Measurements from ENCODE around the gene KIAA0408.
A peak's percentile ranks its signal among the peaks of the same experiment; 100 is the strongest.

Gene KIAA0408

GRCh38 chr6:127471379-127472255, 12.4 kb upstream of the KIAA0408 start:
- no peaks in the 10 kb centered on the region for H3K27me3 Mint-ChIP-seq
- no peaks in the 10 kb centered on the region for H3K4me1 Mint-ChIP-seq
- H3K27ac Mint-ChIP-seq = no peak overlapping the region
- peaks cover 0 to 5% of the 10 kb centered on the region in 2 donors for H3K9me3 Mint-ChIP-seq
- H3K4me3 Mint-ChIP-seq = no peak overlapping the region
- DNase-seq = no peak
- ATAC-seq = no peak

DNA sequence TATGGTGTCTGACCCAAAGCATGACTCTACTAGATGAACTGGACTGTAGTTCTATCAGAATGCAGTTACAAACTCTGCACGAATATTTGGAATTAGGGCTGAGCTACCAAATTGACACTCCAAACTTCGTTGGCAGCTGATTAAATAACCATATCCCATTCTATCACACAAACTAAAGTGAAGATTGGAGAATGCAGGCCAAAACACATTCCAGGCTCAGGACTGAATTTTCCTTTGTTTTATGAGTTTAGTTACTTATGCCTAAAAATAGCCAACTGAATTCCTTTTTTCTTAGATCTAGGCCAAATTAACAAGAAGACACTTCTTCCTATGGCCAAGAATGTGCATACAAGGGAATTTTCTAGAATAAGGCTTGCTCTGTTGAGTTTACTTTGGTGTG, 9.7 kb upstream of the KIAA0408 start:
- no peak overlapping the region for H3K4me3 Mint-ChIP-seq
- H3K4me1 Mint-ChIP-seq = no peaks in the 10 kb centered on the region
- H3K27ac Mint-ChIP-seq = no peak overlapping the region
- ATAC-seq (no peak), DNase-seq (no peak)
- no peaks in the 10 kb centered on the region for H3K9me3 Mint-ChIP-seq
- H3K27me3 Mint-ChIP-seq = no peaks in the 10 kb centered on the region

DNA sequence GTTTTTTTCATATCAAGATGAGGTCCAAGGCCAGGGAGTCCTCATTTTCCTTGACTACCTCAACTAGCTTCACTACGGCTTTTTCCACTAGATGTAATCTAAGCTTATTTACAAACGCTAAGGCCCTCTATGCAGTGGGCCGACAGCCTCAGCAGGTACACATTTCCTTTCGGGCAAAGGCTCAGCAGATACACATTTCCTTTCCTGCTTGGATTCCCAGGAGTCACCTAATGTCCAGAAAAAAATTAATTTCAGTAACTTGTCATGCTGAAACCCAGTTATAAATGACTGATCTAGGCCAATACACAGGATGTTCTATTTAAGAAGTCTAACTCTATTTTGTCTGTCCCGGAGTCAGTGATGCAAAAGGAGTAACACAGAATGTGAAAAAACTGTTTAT, 7.2 kb upstream of the KIAA0408 start:
- DNase-seq (no peak), ATAC-seq (no peak)
- H3K4me1 Mint-ChIP-seq = no peaks in the 10 kb centered on the region
- H3K9me3 Mint-ChIP-seq = no peaks in the 10 kb centered on the region
- H3K27ac Mint-ChIP-seq = no peak overlapping the region
- H3K4me3 Mint-ChIP-seq = no peak overlapping the region
- H3K27me3 Mint-ChIP-seq = no peaks in the 10 kb centered on the region

GRCh38 chr6:127464881-127465459, 5.8 kb upstream of the KIAA0408 start:
- no peak overlapping the region for H3K4me3 Mint-ChIP-seq
- H3K4me1 Mint-ChIP-seq = peaks cover 9% of the 10 kb centered on the region
- no peaks in the 10 kb centered on the region for H3K27me3 Mint-ChIP-seq
- peak overlapping the region in 1 of 2 donors; percentile 16 for H3K27ac Mint-ChIP-seq
- DNase-seq (peak; percentile 52 to 62), ATAC-seq (peak; percentile 91)
- H3K9me3 Mint-ChIP-seq = no peaks in the 10 kb centered on the region

DNA sequence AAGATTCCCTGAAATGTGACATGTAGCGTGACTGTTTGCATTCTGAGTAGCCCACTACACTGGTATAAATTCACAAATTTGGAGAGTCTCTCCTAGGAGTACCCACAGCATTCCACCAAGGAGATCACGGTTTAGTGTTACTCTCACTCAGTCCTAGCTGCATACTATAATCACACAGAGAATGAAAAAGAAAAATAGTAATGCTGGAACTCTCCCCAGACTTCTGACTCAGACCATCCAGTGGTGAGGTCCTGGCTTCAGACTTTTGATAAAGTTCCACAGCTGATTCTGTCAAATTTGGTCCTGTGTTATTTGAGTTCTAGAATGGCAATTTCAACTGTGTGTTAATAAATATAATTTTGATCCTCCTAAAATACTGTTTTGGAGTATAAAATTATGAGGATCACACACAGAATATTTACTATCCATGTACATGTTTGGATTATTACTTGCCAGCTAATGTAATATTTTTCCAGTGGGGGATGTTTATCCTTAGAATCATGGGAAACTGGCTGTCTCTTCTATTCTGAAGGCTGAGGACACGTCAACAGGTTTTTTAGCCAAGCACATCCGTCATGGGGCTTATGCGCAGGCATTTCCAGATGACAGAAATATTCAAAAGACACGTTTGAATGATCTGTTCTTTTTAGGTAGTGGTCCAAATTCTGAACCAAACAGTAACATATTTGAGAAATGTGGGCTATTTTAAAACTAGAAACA, 5.1 kb upstream of the KIAA0408 start:
- Mint-ChIP-seq H3K9me3 (no peaks in the 10 kb centered on the region), H3K27me3 (no peaks in the 10 kb centered on the region), H3K27ac (no peak overlapping the region), H3K4me1 (peaks cover 9% of the 10 kb centered on the region), H3K4me3 (no peak overlapping the region)
- no peak for ATAC-seq
- no peak for DNase-seq

GRCh38 chr6:127463056-127463455, 3.9 kb upstream of the KIAA0408 start:
- H3K27me3 Mint-ChIP-seq = no peaks in the 10 kb centered on the region
- no peak overlapping the region for H3K4me3 Mint-ChIP-seq
- no peak overlapping the region for H3K27ac Mint-ChIP-seq
- ATAC-seq (no peak), DNase-seq (no peak)
- peaks cover 9% of the 10 kb centered on the region for H3K4me1 Mint-ChIP-seq
- H3K9me3 Mint-ChIP-seq = no peaks in the 10 kb centered on the region

GRCh38 chr6:127462376-127462775, 3.2 kb upstream of the KIAA0408 start:
- Mint-ChIP-seq H3K4me1 (peaks cover 9% of the 10 kb centered on the region), H3K27me3 (no peaks in the 10 kb centered on the region), H3K27ac (no peak overlapping the region), H3K4me3 (no peak overlapping the region), H3K9me3 (no peaks in the 10 kb centered on the region)
- ATAC-seq (no peak), DNase-seq (no peak)

DNA sequence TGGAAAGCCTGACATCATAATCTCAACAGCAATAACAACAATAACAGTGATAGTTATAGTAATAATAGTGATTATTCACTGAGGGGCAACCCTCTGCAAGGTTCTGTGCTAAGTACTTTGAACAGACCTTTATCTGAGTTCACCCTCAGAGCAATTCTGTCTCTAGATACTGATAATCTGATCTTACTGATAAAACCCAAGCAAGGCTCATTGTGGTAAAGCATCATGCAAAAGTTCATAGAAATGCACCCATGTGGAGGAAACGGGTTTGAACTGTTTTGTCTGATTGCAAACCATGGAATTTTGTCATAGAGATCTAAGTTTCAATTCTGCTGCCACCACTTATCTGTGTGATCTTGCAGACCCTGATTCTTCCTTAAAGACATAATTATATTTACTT, 1.3 kb upstream of the KIAA0408 start:
- H3K9me3 Mint-ChIP-seq = no peaks in the 10 kb centered on the region
- H3K27ac Mint-ChIP-seq = peak overlapping the region; percentile 66 to 83
- H3K4me1 Mint-ChIP-seq = peaks cover 9% of the 10 kb centered on the region
- ATAC-seq = no peak
- no peak overlapping the region for H3K4me3 Mint-ChIP-seq
- DNase-seq = no peak
- peaks cover 8% of the 10 kb centered on the region for H3K27me3 Mint-ChIP-seq

DNA sequence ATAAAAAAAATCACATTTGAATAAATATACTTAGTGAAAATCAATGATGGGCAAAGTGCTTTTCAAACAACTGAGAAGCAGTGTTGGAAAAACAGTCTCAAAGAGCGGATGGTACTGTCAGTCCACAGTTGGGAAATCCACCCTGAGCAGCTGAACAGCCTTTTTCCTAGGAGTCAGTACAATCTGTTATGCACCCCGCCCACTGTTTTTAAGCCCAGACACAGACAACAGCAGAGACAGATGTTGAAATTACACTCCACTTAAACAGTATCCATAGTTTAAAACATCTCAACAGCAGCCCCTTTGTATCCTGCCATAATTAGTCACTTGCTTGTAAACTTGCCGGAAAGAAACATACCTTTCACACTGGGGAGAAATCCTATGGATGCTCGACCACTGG, 372 bp downstream of the KIAA0408 start:
- Mint-ChIP-seq H3K4me3 (no peak overlapping the region), H3K9me3 (no peaks in the 10 kb centered on the region), H3K27me3 (peaks cover 10% of the 10 kb centered on the region), H3K4me1 (peaks cover 9% of the 10 kb centered on the region), H3K27ac (no peak overlapping the region)
- ATAC-seq (no peak), DNase-seq (no peak)

GRCh38 chr6:127458222-127458621, 967 bp downstream of the KIAA0408 start:
- no peak overlapping the region for H3K27ac Mint-ChIP-seq
- ATAC-seq = no peak

GRCh38 chr6:127457456-127458064, 1.6 kb downstream of the KIAA0408 start:
- no peak for ATAC-seq
- Mint-ChIP-seq H3K27ac (no peak overlapping the region), H3K27me3 (peaks cover 10% of the 10 kb centered on the region), H3K4me1 (peaks cover 9% of the 10 kb centered on the region), H3K9me3 (no peaks in the 10 kb centered on the region), H3K4me3 (no peak overlapping the region)
- no peak for DNase-seq

More at GRCh38 chr6:127458222-127458621, 967 bp downstream of the KIAA0408 start:
- Mint-ChIP-seq H3K4me3 (no peak overlapping the region), H3K27me3 (peaks cover 10% of the 10 kb centered on the region), H3K9me3 (no peaks in the 10 kb centered on the region), H3K4me1 (peaks cover 9% of the 10 kb centered on the region)
- no peak for DNase-seq

- Mint-ChIP-seq H3K4me3 (no peak overlapping the region), H3K27me3 (peaks cover 10% of the 10 kb centered on the region), H3K9me3 (no peaks in the 10 kb centered on the region), H3K4me1 (peaks cover 9% of the 10 kb centered on the region), H3K27ac (no peak overlapping the region)
- no peak for DNase-seq
- ATAC-seq = no peak
Measured at GRCh38 chr6:127456465-127456864, 2.7 kb downstream of the KIAA0408 start.

- Mint-ChIP-seq H3K4me3 (no peak overlapping the region), H3K27me3 (peaks cover 10% of the 10 kb centered on the region), H3K9me3 (no peaks in the 10 kb centered on the region), H3K27ac (no peak overlapping the region), H3K4me1 (no peaks in the 10 kb centered on the region)
- ATAC-seq (no peak), DNase-seq (no peak)
Measured at GRCh38 chr6:127453845-127454619, 5.2 kb downstream of the KIAA0408 start.

- H3K9me3 Mint-ChIP-seq = no peaks in the 10 kb centered on the region
- no peak overlapping the region for H3K27ac Mint-ChIP-seq
- H3K27me3 Mint-ChIP-seq = peaks cover 10% of the 10 kb centered on the region
- ATAC-seq (no peak), DNase-seq (no peak)
- no peaks in the 10 kb centered on the region for H3K4me1 Mint-ChIP-seq
- no peak overlapping the region for H3K4me3 Mint-ChIP-seq
Measured at GRCh38 chr6:127452803-127453202, 6.4 kb downstream of the KIAA0408 start.

- no peak for ATAC-seq
- H3K9me3 Mint-ChIP-seq = no peaks in the 10 kb centered on the region
Measured at GRCh38 chr6:127451388-127451787, 7.8 kb downstream of the KIAA0408 start.

More at GRCh38 chr6:127451388-127451787, 7.8 kb downstream of the KIAA0408 start:
- H3K4me1 Mint-ChIP-seq = no peaks in the 10 kb centered on the region
- no peak for DNase-seq
- no peak overlapping the region for H3K27ac Mint-ChIP-seq
- peaks cover 10% of the 10 kb centered on the region for H3K27me3 Mint-ChIP-seq
- no peak overlapping the region for H3K4me3 Mint-ChIP-seq

All from stimulated activated naive CD8-positive, alpha-beta T cell treated with anti-CD3 and anti-CD28 coated beads, Interleukin-15, amount 100 ng/mL, for 72 hours (primary cell).